H7 (cell line): ENCODE data around the gene SMNDC1. TPM values are rescaled to one million over a fixed set of nuclear protein-coding genes. Genes with fewer than 3 reads are reported as not detected.
"Not testable (repeated sequence)": the region's sequence is repeated elsewhere in the genome, so short reads cannot be mapped to it uniquely, and the experiment has no call there.

ENCODE experiments used
- DNase-seq: peaks from one replicate; pipeline ENCODE4 v3.0.0; 2012
- H3K27me3 ChIP-seq: 2 replicates; pipeline ENCODE4 v1.6.0; 2011; ENCODE audit warnings: mild to moderate bottlenecking, low read length; ENCODE audit not compliant: control insufficient read depth, insufficient read depth
- H3K36me3 ChIP-seq: replicated peaks from 2 replicates; pipeline ENCODE4 v1.5.1; 2011; ENCODE audit warnings: low read length; ENCODE audit not compliant: control insufficient read depth, insufficient read depth
- H3K4me3 ChIP-seq: 2 replicates; pipeline ENCODE4 v1.5.1; 2011; ENCODE audit warnings: low read depth, mild to moderate bottlenecking, control low read depth, low read length, moderate library complexity; ENCODE audit not compliant: insufficient read depth
- total RNA-seq: library from RNA; depleted of rRNA; stranded (reverse); fragments of >200 nt; shearing (Covaris generic); gene quantifications from 2 replicates; pipeline ENCODE4 v1.2.3, GENCODE V29; 2014

SMNDC1 gene
- total RNA-seq, 1 experiment from 2014 or later, result 9.1 TPM

DNA sequence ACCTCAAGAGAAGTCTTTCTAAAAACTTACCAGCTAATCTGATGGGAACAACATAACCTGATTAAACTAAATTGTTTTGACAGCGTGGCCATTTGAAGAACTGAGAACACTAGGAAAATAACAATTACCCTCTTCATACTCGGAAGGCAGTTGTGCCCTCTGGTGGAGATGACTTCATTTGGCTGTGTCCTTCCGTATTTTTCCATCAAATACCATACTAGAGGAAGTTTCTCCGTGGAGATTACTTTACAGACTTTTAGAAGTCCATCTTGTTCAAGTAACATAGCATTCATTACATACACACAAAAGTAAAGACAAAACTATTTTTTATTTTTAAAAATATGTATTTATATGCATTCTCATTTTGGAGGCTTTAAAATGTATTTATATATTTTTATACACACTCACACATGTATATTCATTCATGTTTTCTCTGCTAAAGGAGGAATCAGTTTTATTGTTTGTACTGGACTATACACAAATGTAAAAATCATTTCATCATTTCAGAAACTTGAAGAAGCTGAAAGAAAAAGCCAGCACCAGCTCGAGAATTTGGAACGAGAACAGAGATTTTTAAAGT, 25.2 kb downstream of the SMNDC1 start:
- no peak overlapping the region for H3K4me3 ChIP-seq
- H3K36me3 ChIP-seq, result peaks cover 1% of the 10 kb centered on the region; the same call in 1 of the 2 replicates
- peak; percentile 37 for DNase-seq

DNA sequence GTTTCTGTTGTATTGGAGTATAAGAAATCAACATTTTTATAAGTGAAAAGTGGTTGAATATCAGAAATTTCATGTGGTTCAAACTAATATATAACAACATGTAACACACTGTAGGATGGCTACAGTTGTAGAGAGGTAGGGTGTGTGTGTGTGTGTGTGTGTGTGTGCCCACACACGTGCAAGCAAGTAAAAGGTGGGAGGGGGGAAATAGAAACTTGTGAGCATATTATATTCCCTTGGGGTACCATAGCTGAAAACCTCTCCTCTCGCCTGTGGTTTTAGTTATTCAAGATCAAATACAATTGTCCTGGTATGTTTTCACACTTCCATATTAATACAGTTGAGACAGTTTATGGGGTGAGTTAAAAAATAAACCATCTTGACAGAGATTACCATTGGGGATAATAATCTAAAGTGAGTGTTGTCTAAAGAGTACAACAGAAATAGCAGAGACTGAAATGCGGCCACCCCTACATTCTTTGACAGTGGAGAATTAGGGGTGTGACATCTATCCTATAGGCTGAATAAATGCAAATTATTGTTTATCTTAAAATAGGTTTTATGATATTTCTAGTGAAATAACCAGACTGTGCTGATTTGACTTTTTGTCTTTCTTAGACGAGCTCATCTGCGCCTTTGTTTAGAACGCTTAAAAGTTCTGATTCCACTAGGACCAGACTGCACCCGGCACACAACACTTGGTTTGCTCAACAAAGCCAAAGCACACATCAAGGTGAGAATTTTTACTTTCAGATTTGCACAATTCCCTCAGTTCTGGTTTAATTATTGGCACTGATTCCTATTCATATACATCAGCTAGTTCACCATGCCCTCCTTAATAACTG, 25.9 kb downstream of the SMNDC1 start:
- Histone ChIP-seq H3K4me3 (no peak overlapping the region), H3K27me3 (no peaks in the 10 kb centered on the region), H3K36me3 (peaks cover 1% of the 10 kb centered on the region; the same call in 1 of the 2 replicates)
- no peak for DNase-seq

More for the DNA sequence above, 25.2 kb downstream of the SMNDC1 start:
- H3K27me3 ChIP-seq, result no peaks in the 10 kb centered on the region

- peaks cover 1% of the 10 kb centered on the region; the same call in 1 of the 2 replicates for H3K36me3 ChIP-seq
- no peak overlapping the region for H3K4me3 ChIP-seq
- DNase-seq, result no peak
- no peaks in the 10 kb centered on the region for H3K27me3 ChIP-seq
These were observed 27.1 kb downstream of the SMNDC1 start for GRCh38 chr10:110277591-110277990.

GRCh38 chr10:110276603-110277002, 28.1 kb downstream of the SMNDC1 start:
- peaks cover 1% of the 10 kb centered on the region; the same call in 1 of the 2 replicates for H3K36me3 ChIP-seq
- no peak for DNase-seq
- no peaks in the 10 kb centered on the region for H3K27me3 ChIP-seq
- no peak overlapping the region for H3K4me3 ChIP-seq

- no peaks in the 10 kb centered on the region for H3K27me3 ChIP-seq
- H3K4me3 ChIP-seq, result no peak overlapping the region
- DNase-seq, result no peak
- peaks cover 1% of the 10 kb centered on the region; the same call in 1 of the 2 replicates for H3K36me3 ChIP-seq
These were observed 29.5 kb downstream of the SMNDC1 start for GRCh38 chr10:110275128-110275729.

DNA sequence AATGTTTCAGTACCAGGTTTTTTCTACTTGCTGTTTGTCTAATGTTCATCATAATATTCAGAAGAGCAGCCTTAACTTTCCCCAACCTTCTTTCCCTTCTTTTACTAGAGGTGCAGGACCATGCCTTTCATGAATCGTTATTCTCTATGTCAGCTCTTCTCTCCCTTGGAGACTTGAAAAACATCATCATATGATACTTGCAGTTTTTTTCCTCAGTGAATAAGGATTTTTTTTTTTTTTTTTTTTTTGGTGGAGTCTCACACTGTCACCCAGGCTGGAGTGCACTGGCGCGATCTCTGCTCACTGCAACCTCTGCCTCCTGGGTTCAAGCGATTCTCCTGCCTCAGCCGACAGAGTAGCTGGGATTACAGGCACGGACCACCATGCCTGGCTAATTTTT, 30.1 kb downstream of the SMNDC1 start:
- Histone ChIP-seq H3K27me3 (no peaks in the 10 kb centered on the region), H3K4me3 (no peak overlapping the region), H3K36me3 (no peaks in the 10 kb centered on the region)
- no peak for DNase-seq

DNA sequence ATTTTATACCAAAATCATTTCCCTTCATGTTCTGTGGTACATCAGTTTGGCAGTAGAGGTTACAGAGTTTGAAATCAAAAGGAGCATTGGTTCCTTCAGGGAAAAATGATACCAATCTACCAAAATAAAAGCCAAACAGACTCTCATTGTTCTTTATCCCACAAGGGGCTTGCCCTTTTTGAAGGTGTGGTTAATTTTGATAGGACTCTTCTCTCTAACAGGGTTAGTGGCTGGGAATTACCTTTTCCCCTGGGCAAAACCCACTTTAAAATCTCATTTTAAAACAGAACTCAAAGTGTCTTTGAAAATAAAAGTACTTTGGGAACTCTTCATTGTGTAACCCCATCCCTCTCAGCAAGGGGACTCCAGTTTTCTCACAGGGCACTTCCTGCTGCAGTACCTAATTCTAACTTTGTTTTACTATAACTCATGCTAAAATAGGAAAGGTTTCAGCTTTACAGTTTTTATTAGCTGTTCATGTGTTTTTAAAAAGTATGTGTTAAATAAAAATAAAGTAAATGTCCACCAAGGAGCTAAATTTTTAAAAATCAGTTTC, 30.6 kb downstream of the SMNDC1 start:
- no peak overlapping the region for H3K4me3 ChIP-seq
- no peaks in the 10 kb centered on the region for H3K27me3 ChIP-seq
- H3K36me3 ChIP-seq, result no peaks in the 10 kb centered on the region
- DNase-seq, result no peak

DNA sequence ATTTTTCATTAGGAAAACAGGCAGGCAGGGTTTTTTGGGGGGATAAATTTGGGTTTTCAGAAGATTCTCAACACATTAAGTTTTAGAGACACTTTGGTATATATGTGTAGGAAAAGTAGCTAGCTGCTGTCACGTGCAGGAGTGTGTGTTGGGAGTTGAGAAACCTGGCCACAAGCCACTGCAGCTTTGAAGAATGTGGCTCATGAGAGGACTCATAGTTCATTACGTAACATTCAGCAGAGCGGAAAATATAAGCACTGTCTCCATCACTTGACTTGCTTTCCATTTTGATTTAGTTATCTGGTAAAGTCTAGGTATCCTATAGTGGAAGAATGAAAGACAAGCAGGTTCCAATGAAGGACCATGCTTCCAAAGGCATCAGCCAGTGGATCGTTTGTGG, 31.2 kb downstream of the SMNDC1 start:
- no peaks in the 10 kb centered on the region for H3K36me3 ChIP-seq
- H3K27me3 ChIP-seq, result no peaks in the 10 kb centered on the region
- H3K4me3 ChIP-seq, result no peak overlapping the region
- DNase-seq, result no peak

DNA sequence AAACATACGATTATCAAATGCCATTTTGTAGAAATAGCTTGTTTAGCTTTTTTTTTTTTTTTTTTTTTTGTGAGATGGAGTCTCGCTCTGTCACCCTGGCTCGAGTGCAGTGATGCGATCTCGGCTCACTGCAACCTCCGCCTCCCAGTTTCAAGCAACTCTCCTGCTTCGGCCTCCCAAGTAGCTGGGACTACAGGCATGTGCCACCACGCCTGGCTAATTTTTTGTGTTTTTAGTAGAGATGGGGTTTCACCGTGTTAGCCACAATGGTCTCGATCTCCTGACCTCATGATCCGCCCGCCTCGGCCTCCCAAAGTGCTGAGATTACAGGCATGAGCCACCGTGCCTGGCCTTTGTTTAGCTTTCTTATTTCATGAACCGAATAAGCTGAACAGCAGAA, 31.7 kb downstream of the SMNDC1 start:
- not testable (repeated sequence) for DNase-seq, H3K27me3 ChIP-seq, H3K36me3 ChIP-seq, H3K4me3 ChIP-seq

DNA sequence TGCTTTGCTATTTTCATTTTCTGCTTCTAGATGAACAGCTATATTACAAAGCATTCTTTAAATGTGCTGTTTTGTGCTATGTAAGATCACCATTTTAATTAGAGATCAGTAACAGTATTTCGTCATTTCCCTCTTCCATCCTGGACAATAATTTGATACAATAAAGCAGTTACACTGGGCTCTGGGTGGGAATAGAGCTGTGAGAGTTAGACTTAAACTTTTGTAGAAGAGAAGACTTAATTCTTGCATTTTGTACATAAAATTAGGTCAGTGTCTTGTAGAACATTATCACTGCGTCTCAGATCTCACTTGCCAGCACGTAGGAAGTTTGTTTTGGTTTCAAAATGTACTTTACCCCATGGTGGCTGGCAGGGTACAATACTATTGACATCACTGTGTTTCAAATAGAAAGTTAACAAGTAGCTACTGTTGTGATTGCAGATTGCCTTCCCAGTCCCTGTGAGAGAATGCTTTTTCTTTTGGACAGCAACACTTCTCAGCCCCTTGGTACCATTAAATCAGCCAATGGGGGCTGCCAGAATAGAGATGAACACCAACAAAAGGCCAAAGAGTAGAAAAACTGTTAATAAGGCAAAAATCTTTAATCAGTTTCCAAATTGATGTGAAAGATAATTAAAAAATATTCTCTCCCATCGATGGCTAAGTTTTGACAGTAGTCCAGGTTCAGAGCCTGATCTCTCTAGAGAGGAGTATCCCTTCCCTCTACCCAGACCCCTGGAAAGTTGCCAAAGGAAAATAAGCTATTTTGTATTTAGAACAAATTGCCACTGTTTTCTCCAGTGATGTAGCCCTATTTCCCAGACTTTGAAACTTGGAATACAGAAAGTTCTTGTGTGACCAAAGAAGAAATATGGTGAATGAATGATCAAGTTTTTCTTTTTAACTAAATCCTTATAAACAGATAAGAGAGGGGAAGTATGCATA, 35.1 kb downstream of the SMNDC1 start:
- Histone ChIP-seq H3K27me3 (no peaks in the 10 kb centered on the region), H3K4me3 (no peak overlapping the region), H3K36me3 (no peaks in the 10 kb centered on the region)
- no peak for DNase-seq

GRCh38 chr10:110268971-110269370, 35.7 kb downstream of the SMNDC1 start:
- H3K36me3 ChIP-seq, result no peaks in the 10 kb centered on the region
- H3K27me3 ChIP-seq, result no peaks in the 10 kb centered on the region
- H3K4me3 ChIP-seq, result no peak overlapping the region
- no peak for DNase-seq

DNA sequence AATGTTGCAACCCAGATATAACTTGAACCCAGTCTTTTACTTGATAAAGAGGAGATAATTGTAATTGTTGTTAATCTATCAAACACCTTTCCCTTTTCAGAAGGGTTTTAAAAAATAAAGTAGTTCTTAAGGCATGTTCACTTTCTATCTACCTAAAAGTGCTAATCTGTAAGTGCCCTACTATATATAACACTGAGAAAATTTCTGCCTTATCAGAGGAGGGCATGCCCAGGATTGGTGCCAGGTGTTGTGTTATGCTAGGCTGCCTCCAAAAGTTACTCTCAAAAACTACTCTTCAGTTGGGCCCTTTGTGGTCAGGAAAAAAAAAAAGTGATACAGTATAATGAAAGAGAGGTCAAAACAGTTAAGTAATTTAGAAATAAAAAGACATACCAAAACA, 36.3 kb downstream of the SMNDC1 start:
- no peaks in the 10 kb centered on the region for H3K36me3 ChIP-seq
- no peaks in the 10 kb centered on the region for H3K27me3 ChIP-seq
- DNase-seq, result no peak
- no peak overlapping the region for H3K4me3 ChIP-seq

DNA sequence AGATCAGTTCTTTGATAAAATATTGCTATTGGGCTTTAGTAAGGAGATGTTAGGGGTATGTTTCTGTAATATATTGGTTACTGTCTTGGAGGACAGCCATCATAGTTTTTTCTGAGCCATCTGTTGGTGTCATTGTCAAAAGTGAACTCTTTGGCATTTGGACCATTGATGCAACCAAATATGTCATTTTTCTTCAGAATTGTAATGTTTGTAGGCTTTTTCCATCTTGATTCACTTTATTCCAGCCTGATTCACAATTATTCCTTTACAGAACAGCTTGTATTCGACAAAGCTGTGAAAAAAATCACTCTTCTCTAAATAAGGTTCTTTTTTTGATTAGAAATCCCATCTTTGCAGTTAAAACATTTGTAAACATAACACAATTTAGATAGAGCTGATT, 37.4 kb downstream of the SMNDC1 start:
- no peak overlapping the region for H3K4me3 ChIP-seq
- no peaks in the 10 kb centered on the region for H3K36me3 ChIP-seq
- no peak for DNase-seq
- H3K27me3 ChIP-seq, result no peaks in the 10 kb centered on the region
